A549 (cell line): ENCODE results near the gene EEFSEC.

Source experiments
- CEBPB ChIP-seq, 2 experiments: fragments of >200 bp in 1 of 2; sonication (Bioruptor Twin) in 1 of 2; formaldehyde crosslinking in 1 of 2; IDR thresholded peaks; 2 replicates each; pipeline ENCODE4 v1.6.1; 2012 to 2016
- CHD4 ChIP-seq: fragments of 200-600 bp; sonication (generic); IDR thresholded peaks from 2 replicates; pipeline ENCODE4 v1.6.1; 2016; ENCODE audit warnings: antibody characterized with exemption, mild to moderate bottlenecking, borderline replicate concordance
- CTCF ChIP-seq: fragments of >200 bp; sonication (Bioruptor Twin); formaldehyde crosslinking; IDR thresholded peaks from 3 replicates; pipeline ENCODE4 v1.5.1; 2016
- EP300 ChIP-seq, 2 experiments: fragments of >200 bp; sonication (Bioruptor Twin); formaldehyde crosslinking; IDR thresholded peaks; 2 replicates in 1 of 2; 3 replicates in 1 of 2; pipeline ENCODE4 v1.6.1; 2016 to 2017
- JUN ChIP-seq, 2 experiments: fragments of >200 bp; sonication (Bioruptor Twin); formaldehyde crosslinking; IDR thresholded peaks; 2 replicates in 1 of 2; 3 replicates in 1 of 2; pipeline ENCODE4 v1.6.1; 2016 to 2017
- KDM1A ChIP-seq: fragments of 200-600 bp; sonication (generic); IDR thresholded peaks from 2 replicates; pipeline ENCODE4 v1.6.1; 2016; ENCODE audit warnings: low read depth, mild to moderate bottlenecking
- KDM5A ChIP-seq: fragments of 200-600 bp; sonication (generic); IDR thresholded peaks from 2 replicates; pipeline ENCODE4 v1.6.1; 2016; ENCODE audit warnings: antibody characterized with exemption, mild to moderate bottlenecking
- NR3C1 ChIP-seq: fragments of >200 bp; sonication (Bioruptor Twin); formaldehyde crosslinking; IDR thresholded peaks from 3 replicates; pipeline ENCODE4 v1.6.1; 2017
- POLR2A ChIP-seq: IDR thresholded peaks from 2 replicates; pipeline ENCODE4 v1.6.1; 2012; ENCODE audit warnings: mild to moderate bottlenecking, low read length
- TF ChIP-seq, protein P1 (sequence below): fragments of >200 bp; sonication (Bioruptor Twin); formaldehyde crosslinking; IDR thresholded peaks from 3 replicates; pipeline ENCODE4 v1.6.1; 2016
- TF ChIP-seq, protein P2 (sequence below): IDR thresholded peaks from 2 replicates; pipeline ENCODE4 v1.6.1; 2012
- TF ChIP-seq, protein P3 (sequence below): fragments of 200-600 bp; sonication (generic); IDR thresholded peaks from 2 replicates; pipeline ENCODE4 v1.6.1; 2016; ENCODE audit warnings: antibody characterized with exemption, mild to moderate bottlenecking, moderate library complexity

GRCh38 chr3:128210711-128211110 is 57.4 kb downstream of the EEFSEC start:
- TF ChIP-seq POLR2A (no peak), JUN (IDR thresholded peaks at IDR 0.05) (no peak), CTCF (no peak), EP300 (IDR thresholded peaks at IDR 0.05) (no peak), KDM5A (no peak), KDM1A (no peak), NR3C1 (no peak), CHD4 (no peak), CEBPB (IDR thresholded peaks at IDR 0.05) (no peak)
- TF ChIP-seq, protein P1, sequence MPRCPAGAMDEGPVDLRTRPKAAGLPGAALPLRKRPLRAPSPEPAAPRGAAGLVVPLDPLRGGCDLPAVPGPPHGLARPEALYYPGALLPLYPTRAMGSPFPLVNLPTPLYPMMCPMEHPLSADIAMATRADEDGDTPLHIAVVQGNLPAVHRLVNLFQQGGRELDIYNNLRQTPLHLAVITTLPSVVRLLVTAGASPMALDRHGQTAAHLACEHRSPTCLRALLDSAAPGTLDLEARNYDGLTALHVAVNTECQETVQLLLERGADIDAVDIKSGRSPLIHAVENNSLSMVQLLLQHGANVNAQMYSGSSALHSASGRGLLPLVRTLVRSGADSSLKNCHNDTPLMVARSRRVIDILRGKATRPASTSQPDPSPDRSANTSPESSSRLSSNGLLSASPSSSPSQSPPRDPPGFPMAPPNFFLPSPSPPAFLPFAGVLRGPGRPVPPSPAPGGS = no peak
- TF ChIP-seq, protein P2, sequence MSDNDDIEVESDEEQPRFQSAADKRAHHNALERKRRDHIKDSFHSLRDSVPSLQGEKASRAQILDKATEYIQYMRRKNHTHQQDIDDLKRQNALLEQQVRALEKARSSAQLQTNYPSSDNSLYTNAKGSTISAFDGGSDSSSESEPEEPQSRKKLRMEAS = no peak
- TF ChIP-seq, protein P3, sequence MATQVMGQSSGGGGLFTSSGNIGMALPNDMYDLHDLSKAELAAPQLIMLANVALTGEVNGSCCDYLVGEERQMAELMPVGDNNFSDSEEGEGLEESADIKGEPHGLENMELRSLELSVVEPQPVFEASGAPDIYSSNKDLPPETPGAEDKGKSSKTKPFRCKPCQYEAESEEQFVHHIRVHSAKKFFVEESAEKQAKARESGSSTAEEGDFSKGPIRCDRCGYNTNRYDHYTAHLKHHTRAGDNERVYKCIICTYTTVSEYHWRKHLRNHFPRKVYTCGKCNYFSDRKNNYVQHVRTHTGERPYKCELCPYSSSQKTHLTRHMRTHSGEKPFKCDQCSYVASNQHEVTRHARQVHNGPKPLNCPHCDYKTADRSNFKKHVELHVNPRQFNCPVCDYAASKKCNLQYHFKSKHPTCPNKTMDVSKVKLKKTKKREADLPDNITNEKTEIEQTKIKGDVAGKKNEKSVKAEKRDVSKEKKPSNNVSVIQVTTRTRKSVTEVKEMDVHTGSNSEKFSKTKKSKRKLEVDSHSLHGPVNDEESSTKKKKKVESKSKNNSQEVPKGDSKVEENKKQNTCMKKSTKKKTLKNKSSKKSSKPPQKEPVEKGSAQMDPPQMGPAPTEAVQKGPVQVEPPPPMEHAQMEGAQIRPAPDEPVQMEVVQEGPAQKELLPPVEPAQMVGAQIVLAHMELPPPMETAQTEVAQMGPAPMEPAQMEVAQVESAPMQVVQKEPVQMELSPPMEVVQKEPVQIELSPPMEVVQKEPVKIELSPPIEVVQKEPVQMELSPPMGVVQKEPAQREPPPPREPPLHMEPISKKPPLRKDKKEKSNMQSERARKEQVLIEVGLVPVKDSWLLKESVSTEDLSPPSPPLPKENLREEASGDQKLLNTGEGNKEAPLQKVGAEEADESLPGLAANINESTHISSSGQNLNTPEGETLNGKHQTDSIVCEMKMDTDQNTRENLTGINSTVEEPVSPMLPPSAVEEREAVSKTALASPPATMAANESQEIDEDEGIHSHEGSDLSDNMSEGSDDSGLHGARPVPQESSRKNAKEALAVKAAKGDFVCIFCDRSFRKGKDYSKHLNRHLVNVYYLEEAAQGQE = no peak
